GM19328 (cell line): ENCODE results near the gene NEK2.
"Not testable (repeated sequence)": the region's sequence is repeated elsewhere in the genome, so short reads cannot be mapped to it uniquely, and the experiment has no call there.

ENCODE experiments used
- ATAC-seq: cut with Tn5 transposase; IDR thresholded peaks from one replicate; pipeline ENCODE4 v1.9.1; 2021; ENCODE audit warnings: mild to moderate bottlenecking, moderate library complexity; ENCODE audit not compliant: unreplicated experiment

NEK2 gene

DNA sequence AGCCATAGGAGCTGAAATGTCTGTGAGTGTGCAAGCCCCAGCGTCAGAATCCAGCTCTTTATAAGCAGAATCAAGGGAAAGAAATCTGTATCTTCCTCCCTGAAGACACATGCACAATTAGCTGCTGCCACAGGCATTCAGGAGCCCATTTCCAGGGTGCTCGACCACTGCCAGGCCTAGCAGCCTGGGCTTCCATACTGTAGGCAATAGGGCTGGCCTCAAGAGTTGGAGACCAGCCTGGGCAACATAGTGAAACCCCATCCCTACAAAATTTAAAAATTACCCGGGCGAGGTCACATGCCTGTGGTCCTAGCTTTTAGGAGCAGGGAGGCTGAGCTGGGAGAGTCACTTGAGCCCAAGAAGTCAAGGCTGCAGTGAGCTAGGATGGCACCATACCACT lies 41.0 kb downstream of the NEK2 start:
- no peak for ATAC-seq

DNA sequence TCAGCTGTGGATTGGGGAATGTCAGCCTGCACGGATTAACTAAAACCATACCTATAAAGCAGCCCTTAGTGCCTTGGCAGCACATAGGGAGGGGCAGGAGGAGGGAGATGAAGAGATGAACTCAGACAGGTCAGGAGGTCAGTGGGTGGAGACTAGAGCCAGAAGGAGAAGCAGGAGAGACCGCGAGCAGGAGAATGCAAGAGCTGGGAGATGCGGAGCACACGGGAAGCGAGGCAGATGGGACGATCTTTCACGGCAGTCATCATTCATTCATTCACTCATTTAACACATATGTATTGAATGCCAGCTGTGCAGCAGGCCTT lies 41.9 kb downstream of the NEK2 start:
- no peak for ATAC-seq

DNA sequence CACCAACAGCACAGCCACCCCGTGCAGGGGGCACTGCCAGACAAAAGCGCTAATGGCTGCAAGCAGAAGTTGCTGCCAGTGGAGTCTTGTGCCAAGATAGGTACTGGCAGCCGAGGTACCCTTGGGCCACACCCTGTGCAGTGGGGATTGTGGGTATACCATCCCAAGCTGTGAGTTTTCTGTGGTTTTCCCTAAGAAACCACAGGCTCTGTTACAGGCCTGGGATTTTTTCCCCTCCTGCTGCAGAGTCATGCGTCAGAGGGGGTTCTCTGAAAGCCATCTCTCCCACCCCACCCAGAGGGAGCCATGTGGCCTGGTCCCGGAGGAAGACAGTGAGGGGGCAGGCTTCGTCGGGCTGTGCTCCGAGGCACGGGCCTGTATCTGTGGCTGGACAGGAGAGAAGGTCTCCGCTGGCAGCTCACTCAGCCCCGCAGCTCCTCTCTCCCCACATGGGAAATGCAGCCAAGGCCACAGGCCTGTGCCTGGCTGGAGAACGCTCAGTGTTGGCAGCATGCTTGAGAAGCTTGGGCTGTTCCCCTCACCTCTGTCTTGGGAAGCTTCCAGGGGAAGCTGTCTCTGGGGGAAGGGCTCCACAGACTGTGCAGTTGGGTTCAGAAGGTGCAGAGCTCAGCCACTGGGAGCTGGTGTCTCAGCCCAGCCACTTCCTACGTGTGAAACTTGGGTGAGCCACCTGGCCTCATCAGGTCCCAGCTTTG lies 42.5 kb downstream of the NEK2 start:
- no peak for ATAC-seq

DNA sequence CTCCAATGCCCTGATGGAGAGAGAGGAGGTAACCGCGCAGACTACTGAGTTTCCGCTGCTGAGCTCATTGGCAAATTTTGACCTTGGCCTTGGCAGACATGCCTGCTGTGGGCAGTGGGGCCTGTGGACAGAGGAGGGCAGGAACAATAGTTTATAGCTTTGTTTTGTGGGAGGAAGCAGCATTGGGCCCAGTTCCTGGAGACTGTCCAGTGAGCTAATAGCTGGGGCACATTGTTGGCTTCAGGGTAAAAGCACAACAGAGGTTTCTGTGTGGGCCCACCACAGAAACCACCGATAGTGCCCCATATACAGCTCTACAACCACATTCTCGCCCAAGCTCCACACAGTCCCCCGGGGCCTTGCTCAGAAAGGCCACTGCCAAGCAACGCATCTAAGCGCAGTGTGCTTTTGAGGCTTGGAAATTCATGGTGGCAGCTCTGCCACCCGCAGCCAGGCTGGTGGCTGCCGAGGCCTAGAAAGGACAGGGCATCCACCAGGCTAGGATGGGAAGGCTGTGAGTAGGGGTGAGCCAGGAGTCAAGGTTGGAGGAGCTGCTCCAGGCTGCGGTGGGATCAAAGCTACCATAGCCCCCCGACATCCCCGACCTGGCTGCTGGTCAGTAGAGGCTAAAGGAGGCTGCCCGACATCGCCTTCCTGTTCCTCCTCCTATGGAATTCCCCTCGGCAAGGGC lies 43.2 kb downstream of the NEK2 start:
- no peak for ATAC-seq

DNA sequence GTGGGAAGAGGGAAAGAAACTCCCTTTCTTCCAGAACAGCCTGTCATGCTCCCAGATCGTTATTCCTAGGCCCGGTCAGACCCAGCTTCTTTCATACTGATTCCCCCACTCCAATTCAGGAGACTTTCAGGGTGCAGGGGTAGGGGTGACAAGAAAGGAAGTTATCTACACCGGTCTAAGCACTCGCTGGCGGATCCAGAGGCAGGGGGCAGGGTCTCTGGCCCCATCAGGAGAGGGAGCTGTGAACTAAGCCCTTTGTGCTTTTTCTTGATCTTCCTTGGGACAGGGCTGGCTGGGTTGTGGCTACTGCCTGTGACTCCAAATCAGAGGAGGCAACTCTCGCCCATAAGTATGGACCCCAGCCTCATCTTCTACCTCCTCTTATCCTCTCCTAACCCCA lies 44.3 kb downstream of the NEK2 start:
- no peak for ATAC-seq

DNA sequence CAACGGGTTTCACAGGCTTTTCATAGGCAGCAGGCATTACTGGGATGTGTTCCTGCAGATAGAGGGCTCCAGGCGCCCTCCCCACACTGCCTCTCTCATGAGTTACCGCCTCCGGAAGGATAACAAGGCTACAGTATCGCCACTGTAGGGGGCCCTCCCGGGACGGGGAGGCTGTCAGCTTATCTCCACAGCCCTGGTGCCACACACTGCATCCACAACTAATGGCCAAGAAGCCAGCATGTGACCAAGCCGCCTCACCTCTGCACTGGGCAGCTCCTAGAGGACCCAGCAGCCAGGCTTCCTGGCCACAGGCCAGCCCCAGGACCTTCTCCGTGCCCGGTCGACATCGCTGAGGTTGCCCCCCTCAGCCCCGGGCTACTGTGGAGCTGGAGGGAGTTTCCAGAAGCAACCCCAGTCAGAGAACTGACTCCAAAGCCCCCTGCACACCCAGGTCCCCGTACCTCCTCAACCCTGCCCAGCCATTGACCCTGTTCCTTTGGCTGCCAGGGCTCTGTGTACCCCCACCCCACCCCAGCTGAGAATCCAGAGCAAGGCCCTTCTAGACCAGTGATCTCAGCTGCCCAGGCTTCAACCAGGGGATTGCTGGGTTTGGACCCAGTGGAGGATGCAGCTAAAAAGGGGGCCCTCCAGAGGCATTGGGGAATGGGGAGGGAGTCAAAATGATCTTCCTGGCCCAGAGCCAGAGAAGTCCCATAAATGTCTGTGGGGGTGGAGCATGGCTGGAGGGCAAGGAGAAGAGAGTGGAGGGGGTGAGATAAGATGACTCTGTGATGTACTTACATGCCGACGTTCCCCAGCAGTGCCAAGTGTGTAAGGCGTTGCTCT lies 45.0 kb downstream of the NEK2 start:
- no peak for ATAC-seq

DNA sequence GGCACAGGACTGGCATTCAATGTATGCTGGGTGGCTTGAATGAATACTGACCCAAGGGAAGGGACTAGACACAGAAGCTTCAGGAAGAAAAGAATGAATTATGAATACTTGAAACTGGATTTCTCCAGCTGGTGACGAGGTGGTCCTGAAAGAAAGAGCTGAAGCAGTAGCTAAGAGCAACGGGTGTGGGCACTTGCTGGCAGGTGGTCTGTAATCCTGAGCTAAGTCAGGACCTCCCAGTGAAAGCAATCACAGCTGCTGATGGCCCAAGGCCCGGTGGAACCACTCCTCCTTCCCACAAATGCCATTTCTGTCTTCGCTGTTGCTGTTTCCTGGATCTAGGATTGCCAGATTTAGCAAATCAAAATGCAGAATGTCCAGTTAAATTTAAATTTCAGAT lies 47.0 kb downstream of the NEK2 start:
- ATAC-seq = no peak

DNA sequence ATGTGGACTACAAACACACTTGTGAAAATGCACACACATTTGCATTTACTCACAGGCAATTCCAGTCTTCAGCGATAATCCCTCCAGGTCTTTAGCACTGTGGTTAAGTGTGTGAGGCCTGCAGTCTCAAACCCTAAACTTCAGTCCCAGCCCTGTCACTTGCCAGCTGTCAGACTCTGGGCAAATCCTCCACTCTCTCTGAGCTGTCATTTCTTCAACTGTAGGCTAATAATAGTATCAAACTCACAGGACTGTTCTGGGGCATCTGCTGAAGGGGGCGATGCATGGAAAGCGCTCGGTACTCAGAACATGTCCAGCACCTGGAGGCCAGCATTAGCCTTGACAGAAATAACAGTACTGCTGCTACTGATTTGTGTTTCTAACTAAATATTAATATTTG lies 48.2 kb downstream of the NEK2 start:
- no peak for ATAC-seq

DNA sequence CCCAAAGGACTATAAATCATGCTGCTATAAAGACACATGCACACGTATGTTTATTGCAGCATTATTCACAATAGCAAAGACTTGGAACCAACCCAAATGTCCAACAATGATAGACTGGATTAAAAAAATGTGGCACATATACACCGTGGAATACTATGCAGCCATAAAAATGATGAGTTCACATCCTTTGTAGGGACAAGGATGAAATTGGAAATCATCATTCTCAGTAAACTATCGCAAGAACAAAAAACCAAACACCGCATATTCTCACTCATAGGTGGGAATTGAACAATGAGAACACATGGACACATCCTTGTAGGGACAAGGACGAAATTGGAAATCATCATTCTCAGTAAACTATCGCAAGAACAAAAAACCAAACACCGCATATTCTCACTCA lies 49.6 kb downstream of the NEK2 start:
- ATAC-seq = not testable (repeated sequence)

DNA sequence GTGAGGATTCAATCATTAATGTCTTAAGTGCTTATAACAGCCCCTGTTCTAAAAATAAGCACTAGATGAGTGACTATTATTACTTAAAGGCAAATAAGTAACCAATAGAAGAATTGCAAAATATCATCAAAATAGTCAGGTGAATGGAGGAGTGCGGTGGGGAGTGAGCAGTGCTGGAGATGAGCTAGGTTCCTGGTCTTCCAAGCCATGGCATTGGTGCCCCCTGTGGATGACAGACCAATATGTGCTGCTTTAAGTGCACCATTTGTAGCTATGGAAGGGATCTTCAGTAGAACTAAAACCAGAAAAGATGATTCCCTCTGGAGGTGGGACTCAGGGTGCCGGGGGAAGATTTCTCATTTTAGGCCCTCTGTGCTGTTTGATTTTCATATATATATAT lies 50.4 kb downstream of the NEK2 start:
- no peak for ATAC-seq

DNA sequence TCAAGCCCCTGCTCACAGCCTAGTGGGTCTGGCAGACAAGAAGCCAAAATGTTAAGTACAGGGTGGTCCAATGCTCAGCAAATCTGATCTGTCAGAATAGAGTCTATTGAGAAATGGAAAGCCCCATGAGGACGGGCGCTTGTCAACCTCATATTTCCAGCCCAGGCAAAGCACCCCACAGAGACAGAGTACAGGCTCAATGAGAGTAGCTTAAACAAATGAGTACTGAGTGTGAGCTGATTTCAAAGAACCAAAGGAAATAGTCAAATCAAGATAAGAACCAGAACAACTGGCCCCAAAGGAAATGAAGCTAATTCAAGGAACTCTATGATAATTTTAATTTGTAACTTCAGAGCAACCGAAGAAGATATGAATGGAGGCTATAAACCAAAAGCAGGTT lies 51.9 kb downstream of the NEK2 start:
- ATAC-seq = no peak

DNA sequence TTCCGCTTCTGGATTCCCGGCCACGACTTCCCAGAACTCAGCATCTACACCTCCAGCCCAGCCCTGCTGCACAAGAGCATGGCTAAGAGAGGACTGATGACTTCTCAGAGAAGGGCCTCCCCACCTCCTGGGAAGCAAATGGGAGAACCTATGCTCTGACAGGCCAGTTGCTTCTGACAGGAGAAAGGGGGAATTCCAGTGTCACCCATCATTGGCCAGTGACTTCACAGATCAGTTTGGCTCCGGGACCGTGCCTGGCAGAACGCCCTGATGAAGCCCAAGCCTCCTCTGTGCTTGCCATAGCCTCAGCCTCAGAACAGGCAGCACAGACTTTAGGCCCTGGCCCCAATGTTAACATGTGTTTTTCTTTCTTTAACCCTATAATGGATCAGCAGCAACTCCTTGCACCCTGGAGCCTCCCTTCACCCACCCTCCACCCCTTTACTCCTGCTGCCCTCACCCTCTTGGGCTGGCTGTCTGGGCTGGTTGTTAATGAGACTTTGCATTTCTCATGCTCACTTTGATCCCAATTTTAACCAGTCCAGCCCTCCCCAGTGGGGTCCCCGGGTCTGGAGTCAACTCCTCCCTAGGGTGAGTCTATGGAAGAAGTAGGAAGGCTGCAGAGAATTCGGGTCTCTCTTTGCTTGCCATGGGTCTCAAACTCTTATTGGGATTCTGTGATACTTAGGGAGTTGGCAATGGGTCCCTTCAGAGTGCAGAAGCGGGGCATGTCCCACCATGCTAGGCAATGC lies 53.8 kb downstream of the NEK2 start:
- no peak for ATAC-seq

DNA sequence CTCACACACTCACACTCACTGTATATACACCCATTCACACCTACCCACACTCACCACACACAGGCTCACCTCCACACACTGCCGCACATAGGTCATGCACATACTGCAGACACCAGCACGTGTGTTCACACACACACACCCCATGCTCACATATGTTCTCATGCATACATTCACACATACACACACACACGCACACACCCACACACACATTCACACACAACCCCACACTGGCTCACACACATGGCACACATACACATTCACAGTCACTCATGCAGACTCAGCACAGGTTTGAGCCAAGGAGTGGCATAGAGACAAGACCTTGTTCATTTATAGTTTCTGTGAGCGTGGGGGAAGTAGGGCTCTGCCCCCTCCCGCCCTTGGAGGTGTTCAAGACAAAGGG lies 55.3 kb downstream of the NEK2 start:
- ATAC-seq = no peak

DNA sequence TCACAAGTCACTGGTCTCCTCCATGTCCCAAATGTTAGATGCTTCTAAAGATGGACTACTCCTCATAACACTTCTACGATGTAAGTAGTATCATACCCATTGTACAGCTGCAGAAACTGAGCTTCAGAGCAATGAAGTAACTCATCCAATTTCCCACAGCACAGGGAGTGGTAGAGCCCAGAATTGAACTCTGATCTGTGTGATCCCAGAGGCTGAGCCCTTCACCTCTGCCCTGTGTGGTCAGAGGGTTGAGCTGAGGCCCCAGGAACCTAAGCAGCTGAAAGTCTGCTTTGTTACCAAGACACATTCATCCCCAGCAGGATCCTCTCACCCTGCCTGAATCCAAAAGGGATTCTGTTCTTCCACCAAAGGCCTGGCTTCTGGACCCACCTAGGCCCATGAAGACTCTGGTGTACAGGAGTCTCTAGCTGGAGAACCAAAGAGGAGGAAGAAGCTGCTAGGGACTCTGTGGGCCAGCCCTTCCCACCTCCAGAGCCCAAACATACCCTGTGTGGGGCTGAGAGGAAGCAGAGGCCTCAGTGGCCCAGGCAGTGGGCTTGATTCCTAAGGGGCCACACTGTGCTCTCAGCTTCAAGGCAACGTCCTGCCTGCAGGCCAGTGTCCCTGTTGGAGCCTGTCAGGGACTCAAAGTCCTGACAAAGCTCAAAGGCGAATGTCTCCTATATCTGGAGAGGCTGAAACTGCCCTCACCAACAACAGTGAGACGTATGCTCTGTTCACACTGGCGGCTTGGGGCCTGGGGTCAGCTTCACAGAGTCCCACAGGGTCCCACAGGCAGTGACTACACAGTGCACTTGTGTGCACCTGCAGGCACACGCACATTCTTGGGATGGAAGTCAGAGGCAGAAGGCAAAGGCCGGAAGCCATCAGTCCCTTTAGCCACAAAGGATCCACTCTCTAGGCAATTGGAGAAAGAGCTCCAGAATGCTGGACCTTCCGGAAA lies 56.1 kb downstream of the NEK2 start:
- no peak for ATAC-seq

DNA sequence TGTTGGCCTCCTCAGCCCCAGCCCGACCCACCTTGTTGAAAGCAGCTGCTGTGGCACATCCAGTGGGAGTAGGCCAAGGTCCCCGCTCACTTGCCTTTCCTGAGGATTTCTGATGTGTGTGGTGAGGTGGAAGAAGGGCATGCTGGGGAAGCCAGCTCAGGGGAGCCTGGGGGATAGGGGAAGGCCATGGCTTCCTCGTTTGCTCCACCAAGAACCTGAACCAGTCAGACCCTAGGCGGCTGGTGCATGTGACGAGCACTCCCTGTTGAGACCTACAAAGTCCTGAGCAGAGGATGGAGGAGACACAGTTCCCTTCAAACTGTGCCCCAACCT lies 58.5 kb downstream of the NEK2 start:
- ATAC-seq = no peak

DNA sequence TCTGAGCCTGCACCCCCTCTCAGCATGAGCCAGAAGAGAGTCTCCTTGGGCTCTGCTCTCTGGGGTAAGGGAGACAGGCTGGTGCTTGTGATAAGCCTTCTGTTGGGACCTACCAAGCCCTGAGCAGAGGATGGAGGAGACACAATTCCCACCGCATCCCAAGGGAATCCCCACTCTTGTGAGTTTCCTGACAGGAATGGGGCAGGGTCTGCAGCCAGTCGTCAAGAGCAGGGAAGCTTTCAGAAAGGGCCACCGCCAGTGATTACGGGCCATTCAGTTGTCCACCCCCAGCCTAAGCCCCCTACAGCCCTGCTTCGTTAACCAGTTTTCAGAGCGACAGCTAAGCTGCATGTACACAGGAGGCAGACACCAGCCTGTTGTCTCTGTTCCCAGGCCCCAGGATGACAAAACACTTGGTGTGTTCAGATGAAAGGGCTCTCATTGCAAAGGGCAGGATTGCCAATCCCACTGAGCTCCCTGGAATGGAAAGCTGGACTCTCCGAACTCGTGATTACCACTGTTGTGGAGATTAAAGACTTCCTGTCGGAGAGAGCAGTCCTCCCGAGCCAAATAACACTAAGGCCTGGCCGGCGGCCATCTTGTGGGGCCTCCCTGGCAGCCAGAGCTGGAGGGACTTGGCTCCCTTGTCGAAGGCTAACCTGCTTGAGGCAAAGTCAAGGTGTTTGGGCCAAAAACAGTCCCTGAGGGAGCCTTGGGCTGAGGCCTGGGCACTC lies 59.0 kb downstream of the NEK2 start:
- no peak for ATAC-seq

DNA sequence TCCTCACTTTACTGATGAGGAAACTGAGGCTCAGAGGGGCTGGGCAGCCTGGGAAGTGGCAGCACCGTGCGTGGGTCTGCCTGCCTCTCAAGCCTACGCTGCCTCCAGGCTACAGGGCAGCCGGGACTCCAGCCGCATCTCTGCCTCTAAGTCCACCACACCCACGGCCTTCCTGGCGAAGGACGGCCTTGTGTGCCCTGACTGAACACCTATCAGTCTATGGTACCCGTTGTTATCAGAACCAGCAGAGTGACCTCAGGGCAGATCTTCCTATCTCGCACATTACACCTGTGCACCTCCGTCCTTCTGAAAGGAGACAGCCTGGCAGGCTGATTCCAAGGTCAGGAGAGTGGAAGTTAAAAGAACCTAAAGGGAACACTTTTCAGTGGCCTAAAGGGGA lies 60.8 kb downstream of the NEK2 start:
- ATAC-seq = no peak

DNA sequence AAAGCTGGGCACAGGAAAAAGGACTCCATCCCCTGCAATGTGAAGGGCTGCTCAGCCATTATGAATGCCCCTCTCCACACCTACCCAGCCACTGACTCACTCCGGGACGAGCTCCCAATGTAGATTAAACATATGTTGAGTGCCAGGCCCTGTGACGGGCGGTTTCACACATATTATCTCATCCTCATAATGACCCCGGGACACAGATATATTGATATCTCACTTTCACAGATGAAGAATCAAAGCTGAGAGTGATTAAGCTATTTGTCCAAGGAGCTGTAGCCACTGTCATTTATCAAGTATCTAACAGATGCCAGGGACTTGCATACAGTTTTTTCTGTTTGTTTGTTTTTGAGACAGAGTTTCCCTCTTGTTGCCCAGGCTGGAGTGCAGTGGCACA lies 61.5 kb downstream of the NEK2 start:
- ATAC-seq = no peak

DNA sequence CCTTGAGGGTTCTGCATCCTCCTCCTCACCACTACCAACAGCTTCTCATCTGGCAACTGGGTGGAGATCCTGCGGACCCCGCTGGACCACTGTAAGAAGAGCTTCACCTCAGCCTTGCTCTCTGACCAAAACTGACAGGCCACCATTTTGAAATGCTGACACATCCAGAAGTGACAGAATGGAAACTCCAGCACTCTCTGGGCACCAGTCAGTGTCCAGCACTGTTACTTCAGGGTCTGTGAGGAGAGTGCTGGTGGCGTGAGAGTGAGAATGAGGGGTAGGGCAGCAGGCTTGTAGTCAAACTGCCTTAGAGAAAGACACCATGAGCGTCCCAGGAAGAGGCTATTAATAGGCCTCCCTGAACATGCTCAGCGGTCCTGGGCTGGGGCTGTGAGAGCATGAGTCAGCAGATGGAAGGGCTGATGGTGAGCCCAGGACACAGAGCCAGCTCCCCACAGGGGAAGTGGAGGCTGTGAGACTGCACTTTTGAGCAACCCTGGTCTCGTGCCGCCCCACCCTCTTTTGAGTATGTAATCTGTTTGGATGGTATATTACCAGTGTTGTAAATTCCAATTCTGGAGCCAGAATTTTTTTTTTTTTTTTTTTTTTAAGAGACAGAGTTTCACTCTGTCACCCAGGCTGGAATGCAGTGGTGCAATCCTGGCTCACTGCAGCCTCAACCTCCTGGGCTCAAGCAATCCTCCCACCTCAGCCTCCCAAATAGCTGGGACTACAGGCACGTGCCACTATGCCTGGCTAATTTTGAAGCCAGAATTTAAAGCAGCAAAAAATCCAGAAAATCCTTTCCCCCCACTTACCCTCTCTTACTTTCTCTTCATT lies 62.1 kb downstream of the NEK2 start:
- ATAC-seq = no peak
